Bronchial epithelial cell (primary cell): ENCODE measurements around the gene ZBTB17. TPM values are rescaled to one million over a fixed set of nuclear protein-coding genes. Genes with fewer than 3 reads are reported as not detected.
"Not testable (repeated sequence)": the region's sequence is repeated elsewhere in the genome, so short reads cannot be mapped to it uniquely, and the experiment has no call there.

Experiments used
- DNase-seq: peaks from one replicate; pipeline ENCODE4 v3.0.0-alpha.2; 2010; ENCODE audit warnings: low read depth
- FAIRE-seq: peaks from 2 replicates; lab custom pipeline; 2011; peaks lifted over from hg19 to GRCh38; lab: Jason Lieb, UNC
- H3K27me3 ChIP-seq: 2 replicates; pipeline ENCODE4 v1.5.1; 2011; ENCODE audit warnings: low read length; ENCODE audit not compliant: control insufficient read depth, insufficient read depth
- H3K36me3 ChIP-seq: 2 replicates; pipeline ENCODE4 v1.5.1; 2011; ENCODE audit warnings: low read length; ENCODE audit not compliant: control insufficient read depth, insufficient read depth
- H3K4me3 ChIP-seq: 2 replicates; pipeline ENCODE4 v1.5.1; 2011; ENCODE audit warnings: mild to moderate bottlenecking, low read depth, low read length, control low read depth
- CTCF ChIP-seq: IDR thresholded peaks from 2 replicates; pipeline ENCODE4 v1.5.1; 2011; ENCODE audit warnings: mild to moderate bottlenecking, moderate library complexity, low read length, control low read depth, inconsistent platforms; ENCODE audit not compliant: insufficient read depth, severe bottlenecking
- total RNA-seq: library from RNA; depleted of rRNA; stranded (reverse); fragments of >200 nt; gene quantifications from 2 replicates; pipeline ENCODE4 v1.2.1, GENCODE V29; 2014

The ZBTB17 gene
- total RNA-seq, result 33.7 and 34.3 TPM in 2 replicates

GRCh38 chr1:15975805-15976680 lies at the start of gene ZBTB17:
Gene ZBTB17, minus strand, starts transcription at chr1:15976101. Its CDS starts 27,606 bp downstream, at chr1:15948495.
- DNase-seq (peak; percentile 86), FAIRE-seq (no peak)
- TF ChIP-seq CTCF, result no peak
- Histone ChIP-seq H3K36me3 (peaks cover 11% of the 10 kb centered on the region), H3K4me3 (peak within 1 kb of the TSS; percentile 78), H3K27me3 (no peaks in the 10 kb centered on the region)

GRCh38 chr1:16023050-16023653 lies 47.3 kb upstream of the ZBTB17 start:
- no peak for TF ChIP-seq CTCF
- DNase-seq (no peak), FAIRE-seq (peak; percentile 32)
- no peaks in the 10 kb centered on the region for H3K36me3 ChIP-seq
- peaks cover 3% of the 10 kb centered on the region for H3K27me3 ChIP-seq
- H3K4me3 ChIP-seq, result no peak overlapping the region

- Histone ChIP-seq H3K27me3 (peaks cover 3% of the 10 kb centered on the region), H3K4me3 (no peak overlapping the region), H3K36me3 (no peaks in the 10 kb centered on the region)
- no peak for DNase-seq
- FAIRE-seq, result peak; percentile 90
- TF ChIP-seq CTCF, result no peak
Observed at GRCh38 chr1:16022393-16022792, 46.5 kb upstream of the ZBTB17 start.

- DNase-seq, result no peak
- H3K36me3 ChIP-seq, result no peaks in the 10 kb centered on the region
- FAIRE-seq, result no peak
- no peak within 1 kb of the TSS for H3K4me3 ChIP-seq
- H3K27me3 ChIP-seq, result peaks cover 3% of the 10 kb centered on the region
- no peak for TF ChIP-seq CTCF
Observed at GRCh38 chr1:16021681-16022080, 45.8 kb upstream of the ZBTB17 start, which contains the start of gene CLCNKA. Gene CLCNKA, plus strand, starts transcription at chr1:16022036. Its CDS starts 584 bp downstream, at chr1:16022620.

GRCh38 chr1:16020878-16021277 lies 45.0 kb upstream of the ZBTB17 start:
- FAIRE-seq, result peak; percentile 99
- not testable (repeated sequence) for H3K36me3 ChIP-seq, H3K4me3 ChIP-seq, H3K27me3 ChIP-seq, DNase-seq

GRCh38 chr1:16020325-16020724 lies 44.4 kb upstream of the ZBTB17 start:
- DNase-seq (no peak), FAIRE-seq (no peak)
- H3K4me3 ChIP-seq, result no peak overlapping the region
- TF ChIP-seq CTCF, result no peak
- H3K27me3 ChIP-seq, result peaks cover 3% of the 10 kb centered on the region
- no peaks in the 10 kb centered on the region for H3K36me3 ChIP-seq
